Fibroblast of pulmonary artery (primary cell): ENCODE results near the gene CDK5RAP3.
"Not testable (repeated sequence)": the region's sequence is repeated elsewhere in the genome, so short reads cannot be mapped to it uniquely, and the experiment has no call there.

ENCODE experiments used
- DNase-seq: peaks from one replicate; pipeline ENCODE4 v3.0.0-alpha.2; 2010; ENCODE audit warnings: low read depth
- H3K4me3 ChIP-seq: replicated peaks from 2 replicates; pipeline ENCODE4 v1.5.1; 2011; ENCODE audit warnings: low read depth, mild to moderate bottlenecking, control low read depth, low read length, moderate library complexity
- CTCF ChIP-seq: IDR thresholded peaks from 2 replicates; pipeline ENCODE4 v1.5.1; 2011; ENCODE audit warnings: mild to moderate bottlenecking, control low read depth, low read length, inconsistent platforms; ENCODE audit errors: missing control alignments

Gene CDK5RAP3

DNA sequence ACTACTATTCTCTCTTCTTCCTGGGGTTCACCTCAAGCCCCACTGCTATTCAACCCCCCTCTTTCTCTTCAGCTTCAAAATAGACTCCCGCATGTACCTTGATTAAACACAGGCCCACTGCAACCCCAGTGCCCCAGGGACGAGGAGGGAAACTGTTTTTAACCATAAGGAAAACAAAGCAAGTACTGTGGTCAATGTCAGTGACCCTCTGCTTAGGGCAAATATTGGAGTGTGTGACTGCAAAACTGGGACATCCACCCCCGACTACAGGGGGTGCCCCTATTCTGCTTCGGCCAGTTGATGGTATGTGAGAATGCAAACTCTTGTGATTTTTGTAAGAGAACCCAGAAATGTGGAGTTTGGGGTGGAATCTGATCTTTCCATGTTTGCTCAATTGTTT lies 39.1 kb upstream of the CDK5RAP3 start:
- no peak for DNase-seq
- H3K4me3 ChIP-seq, result no peak overlapping the region
- no peak for TF ChIP-seq CTCF

DNA sequence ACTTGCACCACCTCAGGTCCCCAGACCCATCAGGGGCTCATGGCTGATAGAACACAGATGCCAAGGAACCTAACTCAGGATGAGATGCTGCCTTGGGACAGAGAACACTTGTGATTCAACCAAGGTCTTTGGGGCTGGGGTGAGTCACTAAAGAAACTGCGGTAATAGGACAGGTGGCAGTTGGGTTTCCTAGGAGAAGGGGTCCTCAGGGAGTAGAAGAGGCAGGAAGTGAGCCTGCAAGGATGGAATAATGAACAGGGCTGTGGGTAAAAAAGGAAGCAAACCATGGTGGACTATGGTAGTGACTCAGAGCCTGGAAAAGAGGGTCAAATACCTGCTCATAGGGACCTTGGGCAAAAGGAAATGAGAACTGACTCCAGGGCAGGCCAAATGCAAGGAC lies 36.1 kb upstream of the CDK5RAP3 start:
- no peak for DNase-seq
- no peak for TF ChIP-seq CTCF
- H3K4me3 ChIP-seq, result no peak overlapping the region

DNA sequence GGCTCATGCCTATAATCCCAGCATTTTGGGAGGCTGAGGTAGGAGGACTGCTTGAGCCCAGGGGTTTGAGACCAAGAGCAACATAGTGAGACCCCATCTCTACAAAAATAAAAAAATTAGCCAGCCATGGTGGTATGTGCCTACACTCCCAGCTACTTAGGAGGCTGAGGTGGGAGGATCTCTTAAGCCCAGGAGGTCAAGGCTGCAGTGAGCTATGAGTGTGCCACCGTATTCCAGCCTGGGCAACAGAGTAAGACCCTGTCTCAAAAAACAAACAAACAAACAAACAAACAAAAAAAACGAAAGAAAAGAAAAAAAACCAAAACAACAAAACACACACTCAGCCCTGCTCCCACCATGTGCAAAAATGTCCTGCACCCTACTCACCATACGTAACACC lies 35.4 kb upstream of the CDK5RAP3 start:
- not testable (repeated sequence) for DNase-seq, H3K4me3 ChIP-seq

- no peak overlapping the region for H3K4me3 ChIP-seq
- peak; percentile 67 for DNase-seq
- TF ChIP-seq CTCF, result no peak
These were observed 35.0 kb upstream of the CDK5RAP3 start for GRCh38 chr17:47935961-47936360.

GRCh38 chr17:47937941-47938340 lies 33.0 kb upstream of the CDK5RAP3 start:
- no peak for TF ChIP-seq CTCF
- no peak for DNase-seq
- no peak overlapping the region for H3K4me3 ChIP-seq

DNA sequence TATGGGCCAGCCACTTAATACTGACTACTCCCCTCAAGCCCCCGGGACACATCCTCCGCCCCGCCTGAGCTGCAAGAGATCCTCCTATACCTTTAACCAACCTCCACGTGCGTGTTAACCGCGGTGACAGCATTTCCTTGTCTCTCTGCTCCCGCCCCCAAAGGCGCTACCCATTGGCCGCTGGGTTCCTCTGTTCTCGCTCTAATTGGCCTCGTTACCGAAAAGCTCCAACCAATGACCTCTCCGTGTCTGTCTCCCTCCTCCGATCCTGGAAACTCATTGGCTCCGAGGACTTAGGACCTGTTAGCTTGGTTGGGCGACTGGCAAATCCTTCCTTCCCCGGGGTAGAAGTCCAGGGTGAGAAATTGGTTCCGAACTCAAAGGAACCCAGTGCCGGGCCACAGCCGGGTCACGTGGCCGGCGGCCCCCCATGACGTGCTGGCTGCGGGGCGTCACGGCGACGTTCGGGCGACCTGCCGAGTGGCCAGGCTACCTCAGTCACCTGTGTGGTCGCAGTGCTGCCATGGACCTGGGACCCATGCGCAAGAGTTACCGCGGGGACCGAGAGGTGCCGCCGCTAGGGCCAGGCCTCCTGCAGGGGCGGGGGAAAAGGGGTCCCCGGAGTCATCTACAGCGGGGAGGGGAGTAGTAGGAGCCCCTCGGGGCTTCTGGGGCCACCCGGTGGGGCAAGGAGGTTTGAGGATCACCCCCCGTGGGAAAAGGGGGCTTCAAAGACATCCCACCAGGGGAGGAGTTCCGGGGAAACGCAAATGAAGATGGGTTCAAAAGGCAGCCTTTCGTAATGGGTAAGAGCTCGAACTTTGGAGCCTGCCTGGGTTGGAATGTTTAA lies 29.4 kb upstream of the CDK5RAP3 start, which contains the start of gene PNPO:
TSS of gene PNPO (plus strand) at position 326 of the 850 bp plus-strand sequence. CDS start at position 431, 105 bp downstream.
- TF ChIP-seq CTCF, result no peak
- H3K4me3 ChIP-seq, result peak within 1 kb of the TSS; percentile 86
- peak; percentile 98 for DNase-seq

DNA sequence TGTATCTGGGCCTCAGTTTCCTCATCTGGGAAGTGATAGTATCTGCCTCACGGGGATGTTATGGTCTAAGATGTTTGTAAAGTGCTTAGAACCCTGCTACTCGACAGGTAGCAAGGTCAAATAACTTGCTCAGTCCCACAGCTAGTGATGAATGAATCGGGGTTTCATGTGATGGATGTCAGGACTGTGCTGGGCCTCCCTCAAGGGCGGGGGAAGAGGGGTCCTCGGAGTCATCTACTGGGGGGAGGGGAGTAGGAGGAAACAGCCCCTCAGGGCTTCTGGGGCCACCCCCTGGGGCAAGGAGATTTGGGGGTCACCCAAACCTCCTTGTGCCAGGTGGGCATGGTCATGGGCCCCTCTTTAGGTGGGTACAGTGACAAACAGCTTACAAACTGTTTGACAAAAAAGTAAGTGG lies 28.8 kb upstream of the CDK5RAP3 start:
- no peak for DNase-seq
- TF ChIP-seq CTCF, result no peak
- peak overlapping the region; percentile 86 for H3K4me3 ChIP-seq
